Uterus (tissue), 4 donors: ENCODE measurements around the gene TNRC6A. TPM values are rescaled to one million over a fixed set of nuclear protein-coding genes. Genes with fewer than 3 reads are reported as not detected.

Experiments
- DNase-seq, 2 donors: peaks; one replicate each; pipeline ENCODE4 v3.0.0-alpha.2; 2019 to 2020
- H3K27ac ChIP-seq, 2 donors: fragments of 200-600 bp; sonication (generic); 1 replicate in 1 of 2; 2 replicates in 1 of 2; pipeline ENCODE4 v1.5.1; 2016 to 2018
- H3K27me3 ChIP-seq, 2 donors: fragments of 200-600 bp; sonication (generic); one replicate each; pipeline ENCODE4 v1.5.1; 2018 to 2019; ENCODE audit warnings: control low read depth in 1 of 2
- H3K36me3 ChIP-seq, 2 donors: fragments of 200-600 bp; sonication (generic); one replicate each; pipeline ENCODE4 v1.5.1; 2019; ENCODE audit warnings: control low read depth in 1 of 2
- H3K4me1 ChIP-seq, 2 donors: fragments of 200-600 bp; sonication (generic); one replicate each; pipeline ENCODE4 v1.5.1; 2018 to 2019; ENCODE audit warnings: control low read depth in 1 of 2
- H3K4me3 ChIP-seq, 2 donors: fragments of 200-600 bp; sonication (generic); 1 replicate in 1 of 2; 2 replicates in 1 of 2; pipeline ENCODE4 v1.5.1; 2018 to 2019; ENCODE audit warnings: mild to moderate bottlenecking in 1 of 2
- H3K9me3 ChIP-seq, 2 donors: fragments of 200-600 bp; sonication (generic); one replicate each; pipeline ENCODE4 v1.5.1; 2019; ENCODE audit warnings: control low read depth in 1 of 2
- POLR2A ChIP-seq, 2 donors: fragments of 450-650 bp; IDR thresholded peaks; one replicate each; pipeline ENCODE4 v1.6.1; 2016; ENCODE audit warnings: antibody characterized with exemption in 2 of 2, mild to moderate bottlenecking in 1 of 2, moderate library complexity in 1 of 2
- intact Hi-C: fragments of 100-400 bp; cut with DNase I; formaldehyde crosslinking; loops from one replicate; pipeline ENCODE4 v1.15.1; 2023; ENCODE audit warnings: low total_unique reads
- total RNA-seq, 4 donors: library from RNA; depleted of rRNA in 3 of 4; stranded (reverse); fragments of >200 nt in 3 of 4; gene quantifications; one replicate each; pipeline versions ENCODE4 v1.1.0 to v1.2.4, GENCODE V29; 2014 to 2023
- TF ChIP-seq, protein P1 (sequence below), 4 experiments: fragments of 200-600 bp in 2 of 4; fragments of 450-650 bp in 2 of 4; sonication (generic) in 2 of 4; IDR thresholded peaks; one replicate each; pipeline ENCODE4 v1.5.1; 2016 to 2019; ENCODE audit warnings: antibody characterized with exemption in 4 of 4, mild to moderate bottlenecking in 2 of 4, moderate library complexity in 1 of 4
- donor health status: DM: yes; HTN: yes; CAD: no.

Gene TNRC6A
- total RNA-seq, 4 donors from 2014 or later: 22.6 to 109 (median 49.2) TPM

DNA sequence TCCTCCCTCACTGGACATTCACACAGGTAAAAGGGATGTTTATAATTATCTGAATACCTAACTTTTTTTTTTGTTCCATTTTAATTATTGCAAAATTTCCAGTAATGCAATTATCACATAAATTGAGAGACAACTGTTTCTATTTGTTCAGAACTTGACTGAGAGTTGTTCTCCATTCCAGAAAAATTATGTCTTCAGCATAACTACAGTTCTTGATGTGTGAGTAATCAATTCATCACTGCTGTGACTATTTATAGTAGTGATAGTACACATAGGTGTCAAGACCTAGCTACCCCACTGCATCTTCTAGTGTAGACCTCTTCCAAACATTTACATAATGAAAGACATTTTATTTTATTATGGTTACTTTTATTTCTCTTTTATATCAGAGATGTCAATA, 5.8 kb upstream of the TNRC6A start:
- no peak for DNase-seq

DNA sequence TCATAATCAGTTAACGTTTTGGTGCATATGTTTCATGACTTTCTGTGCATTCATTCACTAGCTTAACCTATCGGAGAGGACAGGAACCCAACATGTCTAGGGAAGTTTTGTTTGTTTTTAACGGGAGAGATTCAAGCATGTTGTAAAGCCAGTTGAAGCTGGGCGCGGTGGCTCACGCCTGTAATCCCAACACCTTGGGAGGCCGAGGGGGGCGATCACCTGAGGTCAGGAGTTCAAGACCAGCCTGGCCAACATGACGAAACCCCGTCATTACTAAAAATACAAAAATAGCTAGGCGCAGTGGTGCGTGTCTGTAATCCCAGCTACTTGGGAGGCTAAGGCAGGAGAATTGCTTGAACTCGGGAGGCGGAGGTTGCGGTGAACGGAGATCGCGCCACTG, 1.4 kb upstream of the TNRC6A start:
- Histone ChIP-seq H3K27ac (no peak overlapping the region), H3K27me3 (no peaks in the 10 kb centered on the region), H3K4me3 (no peak overlapping the region), H3K9me3 (no peaks in the 10 kb centered on the region), H3K4me1 (peaks cover 0 to 8% of the 10 kb centered on the region in 2 donors), H3K36me3 (no peaks in the 10 kb centered on the region)
- no peak for DNase-seq
- intact Hi-C loops: no loop called here
- TF ChIP-seq, protein P1, sequence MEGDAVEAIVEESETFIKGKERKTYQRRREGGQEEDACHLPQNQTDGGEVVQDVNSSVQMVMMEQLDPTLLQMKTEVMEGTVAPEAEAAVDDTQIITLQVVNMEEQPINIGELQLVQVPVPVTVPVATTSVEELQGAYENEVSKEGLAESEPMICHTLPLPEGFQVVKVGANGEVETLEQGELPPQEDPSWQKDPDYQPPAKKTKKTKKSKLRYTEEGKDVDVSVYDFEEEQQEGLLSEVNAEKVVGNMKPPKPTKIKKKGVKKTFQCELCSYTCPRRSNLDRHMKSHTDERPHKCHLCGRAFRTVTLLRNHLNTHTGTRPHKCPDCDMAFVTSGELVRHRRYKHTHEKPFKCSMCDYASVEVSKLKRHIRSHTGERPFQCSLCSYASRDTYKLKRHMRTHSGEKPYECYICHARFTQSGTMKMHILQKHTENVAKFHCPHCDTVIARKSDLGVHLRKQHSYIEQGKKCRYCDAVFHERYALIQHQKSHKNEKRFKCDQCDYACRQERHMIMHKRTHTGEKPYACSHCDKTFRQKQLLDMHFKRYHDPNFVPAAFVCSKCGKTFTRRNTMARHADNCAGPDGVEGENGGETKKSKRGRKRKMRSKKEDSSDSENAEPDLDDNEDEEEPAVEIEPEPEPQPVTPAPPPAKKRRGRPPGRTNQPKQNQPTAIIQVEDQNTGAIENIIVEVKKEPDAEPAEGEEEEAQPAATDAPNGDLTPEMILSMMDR (IDR thresholded peaks at IDR 0.05): no peak
- no peak for TF ChIP-seq POLR2A (IDR thresholded peaks at IDR 0.05)

More for the DNA sequence above, 5.8 kb upstream of the TNRC6A start:
- Histone ChIP-seq H3K4me1 (no peaks in the 10 kb centered on the region), H3K27me3 (no peaks in the 10 kb centered on the region), H3K4me3 (no peak overlapping the region), H3K27ac (no peak overlapping the region), H3K36me3 (no peaks in the 10 kb centered on the region), H3K9me3 (no peaks in the 10 kb centered on the region)
- intact Hi-C loops: no loop called here
- TF ChIP-seq, protein P1 (IDR thresholded peaks at IDR 0.05): no peak
- TF ChIP-seq POLR2A (IDR thresholded peaks at IDR 0.05): no peak

DNA sequence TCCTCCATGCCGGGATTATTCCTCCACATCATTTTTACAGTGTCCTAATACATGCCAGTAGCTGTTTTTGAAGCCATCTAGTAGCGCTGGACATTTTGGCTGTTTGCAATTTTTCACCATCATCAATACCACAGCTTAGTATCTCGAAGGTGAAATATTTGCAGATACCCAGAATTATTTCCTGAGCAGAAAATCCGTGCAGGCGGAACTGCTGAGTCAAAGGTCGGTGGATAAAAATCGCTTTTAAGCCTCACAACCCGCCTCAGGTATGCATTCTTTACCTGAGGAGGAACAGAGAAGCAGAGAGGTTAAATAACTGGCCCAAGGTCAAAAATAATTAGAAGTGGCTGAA, 584 bp upstream of the TNRC6A start:
- TF ChIP-seq POLR2A (IDR thresholded peaks at IDR 0.05): no peak
- TF ChIP-seq, protein P1 (IDR thresholded peaks at IDR 0.05): no peak
- H3K27me3 ChIP-seq: no peaks in the 10 kb centered on the region
- no peaks in the 10 kb centered on the region for H3K9me3 ChIP-seq
- peak overlapping the region; percentile 83 to 96 for H3K4me3 ChIP-seq
- H3K36me3 ChIP-seq: no peaks in the 10 kb centered on the region
- no peak for DNase-seq
- H3K27ac ChIP-seq: peak overlapping the region; percentile 96 to 99
- intact Hi-C loops: no loop called here
- peaks cover 2 to 8% of the 10 kb centered on the region in 2 donors for H3K4me1 ChIP-seq

DNA sequence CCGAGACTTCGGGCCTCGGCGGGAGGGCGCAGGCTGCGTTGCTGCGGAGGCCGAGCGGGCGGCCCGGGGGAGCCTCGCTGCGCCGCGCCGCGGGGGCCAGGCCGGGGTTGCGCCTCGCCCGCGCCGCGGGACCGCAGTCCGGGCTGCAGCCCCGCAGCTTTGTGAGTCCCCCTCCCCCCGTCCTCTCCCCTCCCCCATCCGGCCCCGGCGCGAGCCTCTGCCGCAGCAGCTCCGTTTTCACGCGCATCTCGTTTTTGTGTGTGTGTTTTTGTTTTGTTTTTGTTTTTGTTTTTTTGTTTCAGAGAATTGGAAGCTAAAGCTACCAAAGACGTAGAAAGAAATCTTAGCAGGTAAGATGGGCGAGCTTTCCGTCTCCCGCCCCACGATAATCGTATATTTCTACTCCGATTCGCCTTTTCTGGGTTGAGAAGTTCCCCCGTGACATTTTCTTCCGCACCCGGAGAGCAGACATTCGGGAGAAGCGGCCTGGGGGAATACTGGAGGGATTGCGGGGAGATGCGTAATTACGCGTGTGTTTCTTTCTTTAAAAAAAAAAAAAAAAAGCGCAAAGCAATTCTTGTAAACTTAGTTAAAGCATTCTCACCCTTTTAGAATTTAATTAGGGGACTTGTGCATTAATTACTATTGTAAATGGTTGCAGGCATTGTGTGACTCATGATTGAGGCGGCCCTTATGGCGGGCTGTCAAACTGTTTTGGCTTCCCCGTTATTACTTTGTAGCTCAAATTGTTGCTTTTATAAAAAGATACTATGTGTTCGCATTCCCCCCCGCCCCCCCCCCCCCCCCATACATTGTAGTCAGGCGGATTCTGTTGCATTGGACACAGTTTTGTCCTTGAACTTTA, 732 bp downstream of the TNRC6A start:
- intact Hi-C loops: no loop called here
- Histone ChIP-seq H3K36me3 (no peaks in the 10 kb centered on the region), H3K27me3 (no peaks in the 10 kb centered on the region), H3K4me1 (peaks cover 8 to 10% of the 10 kb centered on the region in 2 donors), H3K4me3 (peak overlapping the region; percentile 83 to 96), H3K9me3 (no peaks in the 10 kb centered on the region), H3K27ac (peak overlapping the region; percentile 96 to 99)
- no peak for TF ChIP-seq POLR2A (IDR thresholded peaks at IDR 0.05)
- DNase-seq: peak; percentile 30 to 31

DNA sequence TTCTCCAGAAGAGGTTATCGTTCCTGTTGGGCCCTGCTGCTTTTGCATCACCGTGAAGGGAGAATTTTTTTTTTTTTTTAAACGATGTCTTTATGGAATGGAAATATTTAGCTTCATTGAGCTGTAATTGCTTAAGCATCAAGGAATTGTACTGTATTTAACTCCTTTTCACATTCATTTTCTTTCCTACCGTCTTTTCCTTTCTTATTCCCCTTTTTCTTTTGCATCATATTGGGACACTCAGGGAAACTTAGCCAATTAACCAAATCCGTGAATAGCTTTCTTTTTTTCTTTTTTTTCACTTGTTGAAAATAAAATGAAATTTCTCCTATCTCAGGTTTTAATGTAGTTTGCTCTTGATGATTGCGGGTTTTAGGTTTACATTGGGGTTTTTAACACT, 1.5 kb downstream of the TNRC6A start:
- no peaks in the 10 kb centered on the region for H3K36me3 ChIP-seq
- H3K4me1 ChIP-seq: peaks cover 8 to 10% of the 10 kb centered on the region in 2 donors
- peak overlapping the region; percentile 96 to 99 for H3K27ac ChIP-seq
- no peaks in the 10 kb centered on the region for H3K9me3 ChIP-seq
- no peaks in the 10 kb centered on the region for H3K27me3 ChIP-seq
- TF ChIP-seq, protein P1 (IDR thresholded peaks at IDR 0.05): no peak
- no peak for TF ChIP-seq POLR2A (IDR thresholded peaks at IDR 0.05)
- peak overlapping the region; percentile 83 to 96 for H3K4me3 ChIP-seq
- intact Hi-C loops: no loop called here
- no peak for DNase-seq
